Measurements from ENCODE around the gene HOMER1.

DNA sequence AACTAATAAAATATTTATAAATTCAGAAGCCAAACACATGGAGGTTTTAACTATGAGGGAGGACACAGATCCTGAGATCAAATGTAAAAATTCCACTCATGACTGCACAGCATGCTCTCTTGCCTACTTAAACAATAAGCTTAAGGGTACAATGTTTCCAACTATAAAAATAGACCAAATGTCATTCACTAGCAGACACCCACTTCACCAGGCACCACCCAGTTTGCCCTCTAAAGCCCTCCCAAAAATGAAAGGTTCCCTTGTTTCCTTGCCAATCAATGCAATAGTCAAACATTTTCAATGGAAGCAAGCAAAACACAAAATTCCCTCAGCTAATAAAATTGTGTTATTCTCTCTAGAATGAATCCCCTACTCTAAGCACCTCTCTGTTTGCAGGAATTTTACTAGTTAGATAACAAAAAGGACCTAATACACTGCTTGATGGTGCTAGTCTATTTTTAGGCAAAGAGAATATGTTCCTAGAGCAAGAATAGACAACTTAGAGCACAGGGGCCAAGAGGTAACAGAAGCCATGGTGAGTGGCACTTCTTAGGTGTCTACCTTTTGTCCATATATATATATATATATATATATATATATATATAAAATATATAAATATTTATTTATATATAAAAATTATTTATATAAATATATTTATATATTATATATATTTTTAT is 135.3 kb downstream of the HOMER1 start:
- no peak for TF ChIP-seq CTCF (IDR thresholded peaks at IDR 0.05; ENCODE audit: low read depth, low read length)
- no peak for TF ChIP-seq EZH2phosphoT487 (IDR thresholded peaks at IDR 0.05; ENCODE audit: low read depth)

All from OCI-LY3 (cell line).